GM21737 (cell line): ENCODE results near the gene OPRM1.
"Not testable (repeated sequence)": the region's sequence is repeated elsewhere in the genome, so short reads cannot be mapped to it uniquely, and the experiment has no call there.

Source experiments
- ATAC-seq: cut with Tn5 transposase; IDR thresholded peaks from one replicate; pipeline ENCODE4 v1.9.1; 2021; ENCODE audit warnings: mild to moderate bottlenecking, moderate library complexity; ENCODE audit not compliant: unreplicated experiment

OPRM1 gene

DNA sequence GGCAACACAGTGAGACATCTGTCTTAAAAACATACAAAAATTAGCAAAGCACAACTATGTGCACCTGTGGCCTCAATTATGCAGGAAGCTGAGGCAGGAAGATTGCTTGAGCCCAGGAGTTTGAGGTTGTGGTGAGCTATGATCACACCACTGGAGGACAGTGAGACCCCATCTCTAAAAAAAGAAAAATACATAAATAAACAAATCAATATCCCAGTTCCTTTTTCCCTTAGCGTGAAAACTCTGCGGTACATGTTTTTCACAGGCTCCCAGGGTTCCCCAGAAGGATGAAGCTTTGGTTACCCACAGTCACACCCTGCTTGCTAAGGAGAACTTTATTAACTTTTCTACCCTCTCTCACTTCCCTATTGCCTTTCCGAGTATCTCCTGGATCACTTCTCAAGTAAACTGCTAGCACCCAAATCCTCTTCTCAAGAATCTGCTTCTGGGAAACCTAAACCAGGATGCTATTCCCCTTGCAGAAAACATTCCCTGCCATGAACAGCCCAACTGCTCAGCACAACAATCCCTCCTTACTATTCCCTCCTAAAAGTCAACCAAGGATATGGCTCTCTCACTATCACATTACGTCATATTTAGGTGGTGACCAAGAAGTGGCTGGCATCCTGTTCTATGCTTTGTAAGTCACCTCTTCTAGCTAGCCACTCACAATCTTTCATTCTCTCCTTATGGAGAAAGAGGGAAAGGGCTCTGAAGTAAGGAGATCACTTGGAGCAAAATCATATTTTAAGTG, 195.2 kb downstream of the OPRM1 start:
- peak; percentile 48 for ATAC-seq

DNA sequence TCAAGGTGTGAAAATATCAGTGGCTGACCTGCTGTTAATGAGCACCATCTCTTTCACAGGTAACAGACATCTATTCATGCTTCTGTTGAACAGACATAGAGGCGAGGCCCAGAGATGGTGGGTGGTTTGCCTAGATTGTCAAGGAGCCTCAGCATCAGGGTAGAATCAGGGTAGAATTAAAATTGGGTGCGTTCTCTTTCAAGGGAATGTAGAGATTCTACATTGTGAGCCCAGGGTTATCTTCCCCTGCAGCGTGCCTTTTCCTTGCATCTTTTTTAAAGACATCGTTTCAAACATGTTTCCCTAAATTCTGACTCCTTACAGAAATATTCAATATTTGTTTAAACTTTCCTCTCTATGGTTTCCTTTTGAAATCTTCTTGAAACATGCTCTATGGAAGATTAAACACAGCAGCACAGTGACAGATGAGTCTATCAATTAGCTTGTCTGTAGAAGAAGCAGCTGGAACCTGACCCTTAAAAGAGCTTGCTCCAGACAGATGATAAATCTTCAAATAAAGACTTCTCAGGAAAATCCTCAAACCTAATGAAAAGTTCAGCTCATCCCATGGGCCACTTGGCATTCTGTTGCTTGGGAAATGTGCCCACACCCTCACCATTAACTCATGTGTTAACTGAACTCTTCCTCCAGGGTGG, 197.7 kb downstream of the OPRM1 start:
- no peak for ATAC-seq

DNA sequence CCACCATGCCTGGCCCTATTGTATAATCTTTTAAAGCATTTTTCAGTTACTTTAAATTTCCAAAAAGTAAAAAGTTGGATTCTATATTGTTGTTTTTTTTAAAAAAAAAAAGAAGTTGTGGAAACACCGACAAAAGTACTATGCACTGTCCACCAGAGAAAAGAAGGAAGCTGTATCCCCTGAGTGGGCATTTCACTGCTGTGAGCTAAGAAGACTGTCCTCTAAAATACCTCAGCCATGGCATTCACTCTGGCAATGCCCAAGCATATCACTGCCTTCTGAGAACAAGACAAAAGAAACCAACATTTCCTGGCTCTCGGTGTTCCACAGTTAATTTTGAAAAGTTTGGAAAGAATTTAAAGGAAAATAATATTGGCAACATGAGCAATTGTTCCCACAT, 199.8 kb downstream of the OPRM1 start:
- no peak for ATAC-seq

DNA sequence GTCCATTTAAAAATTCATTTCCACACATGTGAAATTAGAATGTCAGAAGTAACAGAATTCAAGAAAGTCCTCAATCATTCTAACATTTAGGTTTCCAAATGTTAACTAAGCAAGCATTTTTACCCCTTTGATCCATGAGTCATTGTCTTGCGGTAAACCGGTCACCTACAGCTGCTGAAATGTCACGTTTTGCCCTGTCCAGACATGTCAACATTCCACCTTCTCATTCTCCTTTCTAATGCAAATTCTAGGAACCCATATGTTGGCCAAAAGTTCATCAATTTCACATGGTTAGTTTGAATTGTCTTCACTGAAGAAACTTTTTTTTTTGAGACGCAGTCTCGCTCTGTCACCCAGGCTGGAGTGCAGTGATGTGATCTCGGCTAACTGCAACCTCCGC, 200.4 kb downstream of the OPRM1 start:
- no peak for ATAC-seq

DNA sequence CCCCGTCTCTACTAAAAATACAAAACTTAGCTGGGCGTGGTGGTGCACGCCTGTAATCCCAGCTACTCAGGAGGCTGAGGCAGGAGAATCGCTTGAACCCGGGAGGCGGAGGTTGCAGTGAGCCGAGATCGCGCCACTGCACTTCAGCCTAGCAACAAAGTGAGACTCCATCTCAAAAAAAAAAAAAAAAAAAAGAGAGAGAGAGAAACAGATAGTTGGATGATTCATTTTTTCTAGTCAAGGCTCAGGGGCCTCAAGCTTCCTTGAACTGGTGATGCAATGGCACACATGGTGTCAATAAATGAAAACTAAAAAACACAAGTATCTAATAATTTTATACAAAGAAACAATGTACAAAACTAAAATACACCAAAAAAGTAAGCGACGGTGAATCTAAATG, 202.0 kb downstream of the OPRM1 start:
- not testable (repeated sequence) for ATAC-seq

DNA sequence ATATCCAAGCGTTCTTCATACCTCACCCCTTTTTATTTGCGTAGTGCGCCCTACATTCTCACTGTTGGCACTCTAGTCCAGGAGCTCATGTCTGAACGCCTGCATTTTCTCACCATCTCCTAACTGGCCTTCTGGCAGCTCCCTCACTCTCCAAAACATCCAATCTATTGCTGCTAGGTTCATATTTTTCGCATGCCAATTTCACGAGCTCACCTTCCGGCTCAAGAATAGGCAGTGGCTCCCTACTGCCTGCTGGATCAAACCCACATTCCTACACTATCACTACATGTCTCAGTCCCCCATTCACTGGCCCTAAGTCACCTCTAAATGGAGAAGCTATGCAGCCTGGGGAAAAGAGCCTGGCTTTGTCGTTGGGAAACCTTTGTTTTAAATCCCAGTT, 202.5 kb downstream of the OPRM1 start:
- ATAC-seq: no peak

DNA sequence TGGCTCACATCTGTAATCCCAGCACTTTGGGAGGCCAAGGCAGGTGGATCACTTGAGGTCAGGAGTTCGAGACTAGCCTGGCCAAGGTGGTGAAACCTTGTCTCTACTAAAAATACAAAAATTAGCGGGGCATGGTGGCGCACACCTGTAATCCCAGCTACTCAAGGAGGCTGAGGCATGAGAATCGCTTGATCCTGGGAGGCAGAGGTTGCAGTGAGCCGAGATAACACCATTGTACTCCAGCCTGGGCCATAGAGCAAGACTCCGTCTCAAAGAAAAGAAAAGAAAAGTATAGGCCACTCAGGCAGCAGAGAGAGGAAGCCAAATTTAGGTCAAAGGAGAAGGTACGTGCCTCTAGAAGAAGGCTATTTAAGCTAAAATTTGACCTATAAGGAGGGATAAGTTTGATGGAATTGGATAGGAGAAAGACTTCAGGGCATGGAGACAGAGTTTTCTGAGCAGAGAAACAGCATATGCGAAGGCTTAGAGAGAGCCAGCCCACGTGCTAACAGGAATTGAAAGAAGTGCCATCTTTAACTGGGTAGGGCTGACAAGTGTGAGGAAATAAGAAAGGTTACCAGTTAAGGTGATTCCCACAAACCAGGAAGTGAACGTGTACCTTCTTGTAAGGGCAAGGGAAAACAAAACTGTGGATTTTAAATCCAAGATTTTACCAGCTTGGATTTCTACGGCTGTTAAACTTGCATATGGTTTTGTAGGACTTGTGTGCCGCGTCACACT, 203.7 kb downstream of the OPRM1 start:
- ATAC-seq: no peak

DNA sequence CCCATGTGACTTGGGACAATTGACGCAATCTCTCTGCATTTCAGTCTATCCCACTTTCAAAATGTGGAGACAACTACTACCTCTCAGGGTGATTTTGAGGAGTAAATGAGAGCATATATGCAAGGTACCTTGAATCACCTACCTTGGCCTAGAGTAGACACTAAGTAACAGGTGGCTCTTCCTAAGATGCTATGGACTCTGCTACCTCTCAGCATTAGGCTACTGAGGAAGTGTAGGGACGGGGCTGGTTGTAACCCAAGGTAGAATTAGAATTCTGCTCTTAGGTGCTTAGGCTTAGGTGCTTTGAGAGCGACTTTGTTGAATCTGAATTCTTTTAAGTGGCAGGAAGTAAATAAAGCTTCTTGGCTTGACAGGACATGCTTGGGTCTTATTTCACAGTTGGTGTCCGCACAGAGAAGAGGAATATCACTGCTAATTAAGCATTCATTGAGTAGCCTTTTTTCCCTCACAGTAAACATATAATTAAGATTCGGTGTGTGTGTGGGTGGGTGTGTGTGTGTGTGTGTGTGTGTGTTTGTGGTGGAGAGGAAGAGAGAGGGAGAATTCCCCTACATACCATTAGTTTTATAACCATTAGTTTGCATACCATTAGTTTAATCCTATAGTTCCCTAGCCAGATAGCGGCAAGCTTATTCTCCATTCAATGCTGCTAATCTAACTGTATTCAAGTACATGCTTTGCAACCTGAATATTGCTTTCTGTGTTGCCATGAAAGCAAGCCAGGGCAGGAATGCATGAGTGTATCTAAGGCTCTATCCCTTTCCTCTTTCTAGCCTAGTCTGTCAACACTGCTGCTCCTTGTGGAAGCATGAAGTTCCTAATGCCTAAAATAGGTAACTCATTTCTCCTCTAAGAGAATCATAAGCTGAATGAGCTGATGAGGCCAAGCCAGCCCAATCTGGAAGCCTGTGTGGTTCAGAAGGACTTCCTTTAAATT, 205.0 kb downstream of the OPRM1 start:
- ATAC-seq: no peak

DNA sequence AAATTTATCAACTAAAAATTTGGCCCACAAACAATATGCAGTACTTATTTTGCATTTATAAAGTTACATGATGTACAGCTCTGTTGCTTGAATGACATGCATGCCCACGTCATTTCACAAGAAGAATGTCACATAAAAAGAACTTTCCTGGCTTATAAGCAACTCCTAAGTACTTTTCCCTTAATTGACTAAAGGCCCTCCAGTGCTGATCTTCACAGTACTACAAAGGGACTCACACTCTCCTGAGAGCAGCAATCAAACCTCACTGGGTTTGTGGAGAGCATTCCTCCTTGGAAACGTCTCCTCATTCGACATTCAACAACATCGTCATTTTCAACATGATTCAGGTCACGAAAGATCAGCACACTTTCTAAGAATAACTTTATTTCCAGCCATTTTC, 206.5 kb downstream of the OPRM1 start:
- no peak for ATAC-seq

DNA sequence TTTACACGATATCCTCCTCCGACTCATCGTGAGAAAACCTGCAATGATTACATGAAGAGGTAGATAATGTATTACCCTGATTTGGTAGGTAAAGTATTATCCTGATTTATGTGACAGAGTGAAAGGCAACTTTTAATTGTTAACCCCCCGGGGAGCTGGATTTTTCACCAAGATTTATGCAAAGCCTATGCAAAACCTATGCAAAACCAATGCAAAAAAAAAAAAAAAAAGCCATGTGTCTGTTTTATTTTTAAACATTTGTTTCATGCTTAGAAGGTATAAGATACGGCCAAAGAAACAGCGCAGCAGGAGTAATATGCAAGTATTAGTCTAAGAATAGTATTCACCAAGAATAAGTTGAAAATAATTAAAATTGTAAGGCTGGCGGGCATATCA, 207.7 kb downstream of the OPRM1 start:
- ATAC-seq: no peak

DNA sequence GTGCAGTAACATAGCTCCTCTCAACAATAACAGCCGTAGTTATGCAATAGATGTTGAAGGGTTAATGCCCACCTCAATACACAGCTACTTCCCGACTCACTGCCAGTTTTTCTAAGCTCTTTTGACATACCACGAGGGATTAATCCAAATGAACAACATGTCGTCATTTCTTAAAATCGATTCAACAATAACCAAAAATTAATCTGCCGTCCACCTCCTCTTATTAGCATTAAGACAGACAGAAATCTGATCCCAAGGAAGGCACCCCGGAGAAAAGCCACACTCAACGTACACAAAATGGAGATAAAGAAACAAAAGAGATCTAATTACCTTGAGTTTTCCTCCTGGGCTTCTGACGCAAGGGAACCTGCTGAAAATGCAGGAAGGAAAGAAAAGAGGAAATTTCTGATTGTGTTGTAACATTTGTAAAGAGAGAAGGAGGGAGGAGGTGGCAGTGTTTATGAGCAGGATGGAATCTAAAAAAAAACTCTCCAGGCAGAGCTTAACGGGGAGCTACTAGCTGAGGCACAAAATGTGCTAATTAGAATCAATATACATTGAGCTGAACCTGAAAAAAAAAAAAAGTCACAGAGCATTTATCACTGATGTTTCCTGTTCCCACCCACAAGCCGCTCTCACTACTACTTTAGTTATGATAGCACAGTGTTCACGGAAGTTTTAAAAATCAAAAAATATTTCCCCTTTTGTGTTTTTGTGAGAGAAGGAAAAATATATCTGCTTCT, 208.2 kb downstream of the OPRM1 start:
- peak; percentile 37 for ATAC-seq

DNA sequence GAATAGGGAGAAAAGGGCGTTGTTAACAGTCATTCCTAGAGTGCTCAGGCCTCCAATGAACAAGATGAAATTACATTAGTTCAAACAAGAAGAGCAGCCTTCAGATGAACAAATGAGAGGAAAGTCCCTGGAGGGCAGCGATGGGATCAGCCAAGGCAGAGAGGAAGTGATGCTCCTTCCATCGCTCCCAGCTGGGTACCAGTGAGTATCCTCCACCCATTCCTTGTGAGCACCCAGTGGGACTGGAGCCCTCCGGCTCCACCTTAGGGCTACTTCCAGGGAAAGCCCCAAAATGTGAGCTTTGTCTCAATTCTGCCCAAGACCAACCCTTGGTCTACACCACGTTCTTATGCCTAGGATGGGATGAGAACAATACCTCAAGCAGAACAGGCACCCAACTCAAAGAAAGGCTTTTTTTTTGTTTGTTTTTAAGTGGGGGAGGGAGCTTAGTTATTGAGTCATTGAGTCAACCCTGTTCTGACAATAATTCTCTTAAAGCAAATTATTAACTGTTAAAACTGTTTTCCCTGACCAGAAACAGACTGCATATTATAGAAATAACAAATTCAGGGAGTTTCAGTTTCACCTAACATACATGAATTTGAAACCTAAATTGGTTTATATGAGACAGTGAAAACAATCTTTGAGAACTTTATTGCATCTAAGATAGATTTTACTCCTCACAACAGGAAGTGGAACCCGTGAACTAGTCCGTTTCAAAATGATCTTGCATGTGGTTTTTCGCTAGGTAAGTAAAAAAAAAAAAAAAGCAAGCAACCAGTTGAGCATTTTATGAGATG, 210.7 kb downstream of the OPRM1 start:
- ATAC-seq: peak; percentile 66

DNA sequence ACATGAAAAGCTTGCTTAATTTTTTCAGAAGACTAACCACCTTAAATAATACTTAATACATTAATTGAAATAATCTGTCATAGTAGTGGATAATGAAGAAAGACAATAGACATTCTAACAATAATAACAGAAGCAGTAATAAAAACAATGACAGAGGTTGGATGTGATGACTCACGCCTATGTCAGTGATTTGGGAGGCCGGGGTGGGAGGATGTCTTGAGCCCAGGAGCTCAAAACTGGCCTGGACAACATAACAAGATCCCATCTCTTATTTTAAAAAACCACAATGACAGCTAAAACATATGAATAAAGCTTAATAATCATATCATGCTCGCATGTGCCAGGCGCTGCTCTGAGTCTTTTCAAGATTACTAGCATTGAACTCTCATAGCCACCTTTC, 212.1 kb downstream of the OPRM1 start:
- no peak for ATAC-seq

DNA sequence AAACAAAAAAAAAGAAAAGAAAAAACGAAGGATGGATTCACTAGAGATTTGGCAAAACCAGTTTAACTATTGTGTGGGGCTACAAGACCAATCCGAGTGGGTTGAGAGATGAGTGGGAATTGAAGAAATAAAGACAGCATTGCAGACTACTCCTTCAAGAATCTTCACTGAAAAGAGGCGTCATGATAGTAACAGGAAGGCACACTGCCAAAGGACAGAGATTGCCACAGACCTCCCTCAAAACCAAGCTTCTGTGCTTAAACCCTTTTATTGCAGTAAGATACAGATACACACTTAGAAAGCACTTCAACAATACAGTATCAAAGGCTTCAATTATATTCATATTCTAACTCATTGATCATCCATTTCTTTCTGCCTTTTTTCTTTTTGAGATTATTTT, 213.6 kb downstream of the OPRM1 start:
- ATAC-seq: no peak

DNA sequence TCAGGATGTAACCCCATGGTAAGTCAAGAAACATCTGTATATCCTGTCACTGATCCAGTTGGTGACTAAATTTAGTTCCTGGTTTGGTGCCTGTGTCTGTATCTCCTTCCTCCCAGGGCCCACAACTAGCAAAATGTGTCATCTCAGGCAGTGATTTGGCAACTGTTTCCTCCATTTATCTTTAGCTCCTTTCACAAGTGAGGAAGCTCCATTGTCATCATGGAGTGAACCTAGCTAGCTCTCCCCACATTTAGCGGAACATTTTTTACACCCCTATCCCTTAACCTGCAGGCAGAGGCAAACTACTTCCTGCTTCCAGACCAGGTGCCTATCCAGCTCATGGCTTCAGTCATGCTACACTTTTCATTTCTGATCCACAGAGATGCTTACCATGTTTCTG, 218.0 kb downstream of the OPRM1 start:
- ATAC-seq: no peak

DNA sequence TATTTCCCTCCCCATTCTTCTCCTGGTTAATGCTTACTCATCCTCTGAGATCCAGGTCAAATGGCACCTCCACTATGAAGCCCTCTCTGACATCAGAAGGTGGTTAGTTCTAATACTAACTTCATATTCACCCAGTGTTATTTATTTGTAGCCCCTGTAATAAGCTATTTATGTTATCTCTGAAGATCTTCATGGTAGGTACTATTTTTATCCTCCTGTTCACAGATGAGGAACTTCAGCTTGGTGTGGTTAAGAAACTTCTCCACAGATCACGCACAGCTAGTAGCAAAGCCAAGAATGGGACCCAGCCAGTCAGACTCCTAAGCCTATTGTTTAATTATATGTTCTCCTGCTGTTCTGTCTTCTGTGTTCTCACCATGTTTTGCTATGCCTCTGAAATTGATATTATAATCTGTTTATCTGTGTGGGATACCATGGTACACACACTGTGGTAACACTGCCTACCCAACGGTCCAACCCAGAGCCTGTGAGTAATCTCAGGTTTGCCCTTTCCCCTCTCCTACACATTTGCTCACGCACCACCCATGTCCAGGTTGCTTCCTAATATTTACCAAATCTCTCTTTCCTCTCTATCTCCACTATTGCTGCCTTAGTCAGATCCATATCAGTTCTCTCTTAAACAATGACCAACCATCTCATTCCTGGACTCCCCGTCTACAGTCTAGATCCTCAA, 219.2 kb downstream of the OPRM1 start:
- ATAC-seq: peak; percentile 71

DNA sequence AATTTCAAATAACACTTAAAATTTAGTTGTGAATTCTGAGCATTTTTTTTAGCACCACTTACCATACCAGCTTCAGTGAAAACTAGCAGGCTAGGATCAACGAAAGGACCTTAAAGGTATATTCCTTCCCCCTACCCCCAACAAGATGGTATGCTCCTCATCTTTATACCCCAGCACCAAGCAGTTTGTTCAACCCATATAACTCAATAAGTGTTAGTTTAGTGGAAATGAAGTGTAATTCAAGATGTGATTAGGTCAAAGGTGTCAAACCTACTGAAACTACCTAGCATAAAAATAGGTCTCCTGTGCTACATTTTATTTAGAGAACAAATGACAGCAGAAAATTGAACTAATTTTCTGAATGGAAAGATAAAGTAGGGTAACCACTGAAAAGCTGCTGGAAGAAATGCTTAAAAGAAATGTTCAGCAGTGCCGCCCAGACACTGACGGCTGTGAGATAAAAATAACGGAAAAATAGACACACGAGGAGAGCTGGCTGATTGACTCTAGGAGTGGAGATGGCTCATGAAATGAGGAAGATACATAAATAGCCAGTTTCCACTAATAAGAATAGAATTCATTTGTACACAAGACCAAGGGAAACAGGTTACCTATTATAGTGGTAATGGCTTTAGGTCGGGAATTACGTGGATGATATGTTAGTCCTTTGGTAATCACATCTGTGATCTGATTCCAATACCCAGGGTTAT, 222.8 kb downstream of the OPRM1 start:
- ATAC-seq: no peak

DNA sequence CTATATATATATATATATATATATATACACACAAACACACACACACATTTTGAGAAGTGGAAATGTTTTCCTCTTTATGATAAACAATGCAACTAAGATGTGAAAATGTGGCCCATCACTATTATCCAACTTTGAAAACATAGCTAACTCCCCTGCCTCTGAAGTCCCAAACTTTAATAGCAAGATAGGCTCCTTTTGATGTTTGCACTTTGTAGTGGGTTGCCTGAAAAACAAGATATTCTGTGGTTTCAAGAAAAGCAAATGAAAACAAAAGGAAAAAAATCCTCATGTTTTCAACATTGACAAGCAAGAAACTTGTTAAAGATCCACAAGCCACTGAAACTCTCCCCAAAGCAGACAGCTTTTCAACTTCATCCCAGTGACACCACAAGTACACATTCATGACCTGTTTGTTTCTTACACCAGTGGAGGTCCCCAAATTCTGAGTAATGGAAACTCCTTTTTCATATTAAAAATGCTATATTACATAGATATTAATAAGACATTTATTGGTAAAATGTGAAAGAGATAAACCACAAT, 227.6 kb downstream of the OPRM1 start:
- ATAC-seq: no peak
